ENCODE measurements around the gene ZNF844.

GRCh38 chr19:12047868-12048267, 16.7 kb upstream of the ZNF844 start:
- TF ChIP-seq CTCF (IDR thresholded peaks at IDR 0.05; ENCODE audit: insufficient read depth, low read length) (no peak), REST (IDR thresholded peaks at IDR 0.05; ENCODE audit: insufficient replicate concordance, low read depth) (no peak), POLR2AphosphoS5 (IDR thresholded peaks at IDR 0.05; ENCODE audit: low read depth) (no peak), SPI1 (IDR thresholded peaks at IDR 0.05; ENCODE audit: borderline replicate concordance, low read depth) (no peak)

All from HL-60 (cell line).